GM21515 (cell line): Measurements from ENCODE around the gene GPR150.

ENCODE experiments used
- ATAC-seq: cut with Tn5 transposase; IDR thresholded peaks from one replicate; pipeline ENCODE4 v1.9.1; 2021; ENCODE audit not compliant: unreplicated experiment

The GPR150 gene

DNA sequence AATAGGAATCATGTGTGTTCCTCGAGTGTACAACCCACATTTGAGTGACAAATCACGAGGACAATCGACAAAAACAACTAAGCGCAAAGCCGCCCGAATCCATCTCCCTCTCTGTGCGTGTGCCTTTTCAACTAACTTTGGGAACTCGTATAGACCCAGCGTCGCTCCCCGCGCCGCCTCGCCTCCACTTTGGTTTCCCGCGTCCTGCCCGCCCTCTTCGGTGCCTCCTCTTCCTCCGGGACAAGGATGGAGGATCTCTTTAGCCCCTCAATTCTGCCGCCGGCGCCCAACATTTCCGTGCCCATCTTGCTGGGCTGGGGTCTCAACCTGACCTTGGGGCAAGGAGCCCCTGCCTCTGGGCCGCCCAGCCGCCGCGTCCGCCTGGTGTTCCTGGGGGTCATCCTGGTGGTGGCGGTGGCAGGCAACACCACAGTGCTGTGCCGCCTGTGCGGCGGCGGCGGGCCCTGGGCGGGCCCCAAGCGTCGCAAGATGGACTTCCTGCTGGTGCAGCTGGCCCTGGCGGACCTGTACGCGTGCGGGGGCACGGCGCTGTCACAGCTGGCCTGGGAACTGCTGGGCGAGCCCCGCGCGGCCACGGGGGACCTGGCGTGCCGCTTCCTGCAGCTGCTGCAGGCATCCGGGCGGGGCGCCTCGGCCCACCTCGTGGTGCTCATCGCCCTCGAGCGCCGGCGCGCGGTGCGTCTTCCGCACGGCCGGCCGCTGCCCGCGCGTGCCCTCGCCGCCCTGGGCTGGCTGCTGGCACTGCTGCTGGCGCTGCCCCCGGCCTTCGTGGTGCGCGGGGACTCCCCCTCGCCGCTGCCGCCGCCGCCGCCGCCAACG, at the start of gene GPR150:
Gene GPR150 (plus strand): TSS at position 58 of the 840 bp plus-strand sequence. CDS start 189 bp downstream, at position 247.
- peak; percentile 76 for ATAC-seq

DNA sequence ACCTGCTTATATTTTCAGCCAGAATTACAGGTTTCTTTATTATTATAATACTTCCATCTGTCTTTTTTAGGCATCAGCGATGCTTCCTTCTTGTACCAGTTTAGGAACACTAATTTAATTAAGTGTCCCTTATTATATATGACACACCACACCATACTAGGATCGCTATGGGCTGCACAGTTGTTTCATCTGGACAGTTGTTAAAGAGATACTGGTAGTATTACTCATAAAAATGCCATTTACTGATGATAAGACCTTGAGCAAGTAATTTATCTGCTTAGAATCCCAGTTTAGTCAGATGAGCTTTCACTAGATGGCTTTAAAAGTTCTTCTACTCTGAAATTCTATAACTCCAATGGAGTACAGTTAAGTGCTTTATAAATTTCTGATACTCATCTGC, 47.9 kb upstream of the GPR150 start:
- ATAC-seq = no peak

DNA sequence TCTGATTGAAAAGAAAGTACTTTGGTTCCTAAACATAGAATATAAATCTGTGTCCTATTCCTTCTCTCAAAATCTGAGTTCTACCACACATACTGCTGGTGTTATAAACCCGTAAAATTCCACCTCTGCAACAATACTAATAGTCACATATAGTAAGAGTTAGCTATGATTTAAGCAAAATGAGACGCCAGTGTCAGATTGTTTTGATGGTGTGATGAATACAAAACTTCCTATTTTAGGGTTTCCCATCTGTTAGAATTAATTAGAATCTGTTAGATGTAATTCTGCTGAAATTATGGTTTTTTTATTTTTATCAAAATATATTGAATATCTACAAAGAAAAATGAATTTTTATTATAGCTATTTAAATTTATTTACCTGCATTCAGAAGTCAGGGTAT, 38.3 kb upstream of the GPR150 start:
- no peak for ATAC-seq

DNA sequence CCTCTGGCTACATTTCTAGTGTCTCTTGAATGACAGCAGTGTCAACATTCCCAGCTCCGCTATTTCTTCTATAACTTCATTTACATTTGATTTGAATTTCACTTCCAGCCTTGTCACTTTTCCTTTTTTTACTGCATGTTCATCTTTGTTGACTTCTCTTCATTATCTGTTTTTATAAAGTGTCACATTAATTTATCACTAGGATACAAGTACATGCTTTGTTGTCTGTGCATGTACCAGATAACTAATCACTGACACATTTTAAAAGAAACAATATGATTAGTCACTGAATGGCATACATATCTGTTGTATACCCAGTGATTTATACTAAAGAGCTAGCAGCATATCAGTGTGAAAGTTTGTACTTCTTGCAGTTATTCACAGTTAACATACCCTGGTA, 35.9 kb upstream of the GPR150 start:
- ATAC-seq = no peak

DNA sequence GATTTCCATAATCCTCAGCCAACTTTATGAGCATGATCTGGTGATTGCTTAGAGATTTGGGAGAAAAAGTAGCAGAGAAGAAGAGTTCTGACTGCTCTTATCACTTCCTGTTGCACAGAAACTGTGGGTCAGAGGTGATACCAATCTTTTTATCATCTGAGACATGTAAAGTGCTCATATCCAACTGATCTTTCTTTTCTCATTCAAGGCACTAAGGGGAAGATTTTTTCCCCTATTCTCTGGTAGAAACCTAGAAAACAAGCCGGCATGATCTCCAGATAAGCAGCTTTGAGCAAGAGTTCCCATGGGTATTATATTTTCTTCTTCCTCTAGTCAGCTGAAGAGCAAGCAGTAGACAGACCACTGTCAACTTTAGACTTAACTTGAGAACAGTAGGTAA, 29.0 kb upstream of the GPR150 start:
- no peak for ATAC-seq

DNA sequence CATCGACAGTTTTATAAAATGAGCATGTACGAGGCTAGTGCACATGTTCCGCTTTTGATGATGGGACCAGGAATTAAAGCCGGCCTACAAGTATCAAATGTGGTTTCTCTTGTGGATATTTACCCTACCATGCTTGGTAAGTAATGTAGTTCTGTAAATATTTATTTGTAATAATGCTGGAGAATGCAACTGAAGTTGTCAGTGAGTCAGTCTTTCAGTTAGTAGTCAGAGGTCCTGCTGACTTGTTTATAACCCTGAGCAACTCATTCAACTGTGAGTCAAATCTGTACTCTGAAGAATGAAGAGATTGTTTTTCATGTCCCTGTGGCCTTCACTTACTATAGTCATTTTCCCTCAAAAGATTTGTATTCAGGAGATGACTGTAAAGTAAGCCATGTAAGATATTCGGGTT, 28.4 kb upstream of the GPR150 start:
- peak; percentile 62 for ATAC-seq

DNA sequence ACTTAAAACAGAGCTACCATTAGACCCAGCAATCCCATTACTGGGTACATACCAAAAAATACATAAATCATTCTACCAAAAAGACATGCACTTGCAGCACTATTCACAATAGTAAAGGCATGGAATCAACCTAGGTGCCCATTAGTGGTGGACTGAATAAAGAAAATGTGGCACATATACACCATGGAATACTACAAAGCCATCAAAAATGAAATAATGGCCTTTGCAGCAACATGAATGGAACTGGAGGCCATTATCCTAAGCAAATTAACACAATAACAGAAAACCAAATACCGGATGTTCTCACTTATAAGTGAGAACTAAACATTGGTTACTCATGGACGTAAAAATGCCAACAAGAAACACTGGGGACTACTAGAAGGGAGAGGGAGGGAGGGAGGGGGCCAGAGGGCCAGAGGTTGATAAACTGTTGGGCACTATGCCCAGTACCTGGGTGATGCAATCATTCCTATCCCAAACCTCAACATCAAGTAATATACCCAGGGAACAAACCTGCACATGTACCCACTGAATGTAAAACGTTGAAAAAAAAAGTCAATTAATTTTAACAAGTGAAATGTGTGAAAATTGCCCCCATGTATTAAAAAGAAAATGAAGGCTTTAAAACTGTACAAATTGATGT, 24.5 kb upstream of the GPR150 start:
- no peak for ATAC-seq

DNA sequence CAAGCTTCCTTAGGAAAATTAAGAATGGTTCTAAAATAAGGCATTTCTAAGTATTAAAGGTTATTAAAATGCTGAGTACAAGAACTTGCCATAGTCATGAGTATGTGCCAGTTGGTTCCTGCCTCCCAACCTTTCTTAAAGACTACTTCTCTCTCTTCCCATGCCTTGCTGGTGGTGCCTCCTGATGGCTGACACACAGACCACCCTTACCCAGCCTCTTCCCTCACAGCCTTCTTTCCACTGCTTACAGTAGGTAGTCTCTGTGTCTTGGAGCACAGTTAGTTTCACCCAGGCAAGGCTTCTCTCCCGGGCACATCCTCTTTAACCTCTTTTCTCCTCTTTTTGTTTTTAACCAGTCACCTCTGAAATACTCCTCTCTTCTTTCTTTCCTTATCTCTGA, 20.6 kb upstream of the GPR150 start:
- ATAC-seq = no peak

DNA sequence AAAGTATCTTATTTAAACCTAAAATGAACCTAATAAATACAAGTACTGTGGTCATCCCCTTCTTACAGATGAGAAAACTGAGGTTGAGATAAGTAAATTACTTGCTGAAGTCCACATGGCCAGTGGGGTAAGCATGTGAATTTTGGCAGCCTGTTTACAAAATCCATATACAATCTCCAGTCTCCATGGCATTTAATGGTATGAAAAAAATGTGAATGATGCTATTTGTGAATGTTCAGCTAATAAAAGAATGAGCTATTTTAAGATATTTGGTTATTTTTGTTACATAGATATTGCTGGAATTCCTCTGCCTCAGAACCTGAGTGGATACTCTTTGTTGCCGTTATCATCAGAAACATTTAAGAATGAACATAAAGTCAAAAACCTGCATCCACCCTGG, 19.3 kb upstream of the GPR150 start:
- no peak for ATAC-seq

DNA sequence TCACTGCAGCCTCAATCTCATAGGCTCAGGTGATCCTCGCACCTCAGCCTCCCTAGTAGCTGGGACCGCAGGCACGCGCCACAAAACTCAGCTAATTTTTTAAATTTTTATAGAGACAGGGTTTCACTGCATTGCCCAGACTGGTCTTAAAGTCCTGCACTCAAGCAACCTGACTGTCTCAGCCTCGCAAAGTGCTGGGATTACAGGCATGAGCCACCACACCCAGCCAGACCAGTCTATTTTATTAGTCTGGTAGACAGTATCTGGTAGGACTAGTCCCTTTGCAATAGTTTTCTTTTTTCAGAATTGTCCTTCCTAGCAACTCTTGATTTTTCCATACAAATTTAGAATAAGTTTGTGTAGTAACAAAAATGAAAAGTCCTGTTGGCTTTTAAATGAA, 14.1 kb upstream of the GPR150 start:
- no peak for ATAC-seq

DNA sequence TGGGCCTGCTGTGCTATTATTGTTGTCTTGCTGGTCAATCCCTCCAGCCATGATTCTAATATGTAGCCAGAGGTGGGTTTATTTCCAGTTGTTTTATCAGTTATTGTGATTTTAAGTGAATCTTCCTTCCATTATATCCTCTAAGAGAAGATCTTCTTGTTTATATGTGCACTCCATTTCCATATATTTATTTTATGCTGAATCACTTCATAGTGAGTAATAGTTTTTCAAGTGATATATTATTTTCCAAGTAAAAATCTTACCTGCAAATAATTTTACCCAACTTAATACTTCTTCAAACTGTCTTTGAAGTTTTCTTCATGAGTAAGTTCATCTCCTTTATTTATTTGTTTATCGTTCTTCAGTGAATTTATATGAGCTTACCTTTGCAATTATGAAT, 13.5 kb upstream of the GPR150 start:
- ATAC-seq = no peak

DNA sequence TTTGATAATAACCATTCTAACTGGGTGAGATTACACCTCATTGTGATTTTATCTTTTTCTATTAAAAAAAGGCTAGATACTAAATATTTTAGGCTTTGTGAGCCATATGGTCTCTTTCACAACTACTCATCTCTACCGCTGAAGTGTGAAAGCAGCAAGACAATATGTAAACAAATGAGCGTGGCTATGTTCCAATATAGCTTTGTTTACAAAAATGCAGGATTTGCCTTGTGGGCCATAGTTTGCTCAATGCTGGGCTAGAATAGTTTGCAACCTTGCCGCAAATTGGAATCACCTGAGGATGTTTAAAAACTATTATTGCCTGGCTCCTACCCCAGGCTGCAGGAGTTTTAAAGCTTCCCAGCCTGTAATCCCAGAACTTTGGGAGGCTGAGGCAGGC, 10.2 kb upstream of the GPR150 start:
- no peak for ATAC-seq

DNA sequence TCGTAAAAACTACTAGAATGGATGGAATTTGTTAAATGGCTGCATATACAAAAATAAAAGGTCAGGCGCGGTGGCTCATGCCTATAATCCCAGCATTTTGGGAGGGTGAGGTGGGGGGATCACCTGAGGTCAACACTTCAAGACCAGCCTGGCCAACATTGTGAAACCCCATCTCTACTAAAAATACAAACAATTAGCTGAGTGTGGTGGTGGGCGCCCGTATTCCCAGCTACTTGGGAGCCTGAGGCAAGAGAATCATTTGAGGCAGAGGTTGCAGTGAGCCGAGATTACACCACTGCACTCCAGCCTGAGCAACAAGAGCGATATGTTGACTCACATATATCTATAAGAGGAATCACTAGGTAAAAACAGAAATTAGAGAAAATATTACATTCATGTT, 9.3 kb upstream of the GPR150 start:
- no peak for ATAC-seq

DNA sequence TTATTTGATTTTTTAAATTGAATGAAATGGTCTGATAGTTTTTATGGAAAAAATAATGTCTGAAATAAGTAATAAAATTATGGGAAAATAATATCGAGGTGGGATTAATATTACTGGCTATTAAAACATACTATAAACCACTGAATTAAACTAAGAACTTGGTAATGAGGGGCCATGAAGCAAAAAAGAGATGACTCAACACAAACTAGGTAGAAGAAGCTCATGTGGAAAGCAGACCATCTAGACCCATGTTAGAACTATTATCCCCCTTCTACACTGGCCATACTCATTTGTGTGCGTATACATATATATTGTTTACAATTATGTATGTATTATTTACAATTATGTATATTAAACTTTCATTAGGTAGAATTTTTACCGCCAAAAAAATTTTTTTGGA, 8.5 kb upstream of the GPR150 start:
- no peak for ATAC-seq

DNA sequence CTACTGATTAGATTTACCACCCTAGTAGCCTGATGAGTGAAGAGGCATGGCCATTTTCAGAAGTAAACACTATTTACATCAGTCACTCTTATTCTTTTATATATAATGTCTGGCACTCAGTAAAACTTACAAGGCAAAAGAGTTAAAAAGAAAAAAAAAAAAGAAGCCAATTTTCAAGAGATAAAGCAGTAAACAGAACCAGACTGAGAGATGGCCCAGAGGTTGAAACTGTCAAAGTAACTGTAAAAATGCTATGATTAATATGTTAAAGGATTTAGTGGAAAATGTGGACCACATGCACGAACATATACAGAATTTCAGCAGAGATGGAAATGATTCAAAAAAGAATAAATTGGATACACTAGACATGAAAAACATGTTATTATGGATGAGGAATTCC, 6.4 kb upstream of the GPR150 start:
- ATAC-seq = no peak

DNA sequence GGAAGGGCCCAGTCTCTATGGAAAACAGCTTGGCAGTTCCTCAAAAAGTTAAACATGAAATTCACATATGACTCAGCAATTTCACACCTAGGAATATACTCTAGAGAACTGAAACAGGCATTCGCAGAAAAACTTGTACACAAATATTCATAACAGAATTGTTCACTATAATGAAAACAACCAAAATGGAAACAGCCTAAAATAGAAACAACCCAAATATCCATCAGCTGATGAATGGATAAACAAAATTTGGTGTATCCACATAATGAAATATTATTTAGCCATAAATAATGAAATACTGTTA, 4.8 kb upstream of the GPR150 start:
- ATAC-seq = no peak

DNA sequence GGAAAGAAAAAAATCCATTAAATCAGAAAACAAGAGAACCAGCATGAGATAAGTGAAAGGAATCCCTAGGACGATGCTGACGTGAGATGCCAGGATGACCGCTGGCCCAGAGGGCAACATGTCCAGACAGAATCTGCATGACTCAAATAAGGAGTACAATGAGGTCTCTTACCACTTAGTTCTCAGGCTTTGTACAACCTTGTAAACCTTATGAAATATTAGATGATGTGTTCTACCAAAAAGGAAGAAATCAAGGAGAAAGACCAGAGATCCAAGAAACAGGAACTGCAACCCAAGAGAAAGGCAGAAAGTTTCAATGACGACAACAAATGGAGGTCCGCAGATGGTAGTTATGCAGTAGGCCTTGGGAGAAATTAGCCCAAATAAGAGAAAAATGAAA, 2.8 kb upstream of the GPR150 start:
- ATAC-seq = no peak

DNA sequence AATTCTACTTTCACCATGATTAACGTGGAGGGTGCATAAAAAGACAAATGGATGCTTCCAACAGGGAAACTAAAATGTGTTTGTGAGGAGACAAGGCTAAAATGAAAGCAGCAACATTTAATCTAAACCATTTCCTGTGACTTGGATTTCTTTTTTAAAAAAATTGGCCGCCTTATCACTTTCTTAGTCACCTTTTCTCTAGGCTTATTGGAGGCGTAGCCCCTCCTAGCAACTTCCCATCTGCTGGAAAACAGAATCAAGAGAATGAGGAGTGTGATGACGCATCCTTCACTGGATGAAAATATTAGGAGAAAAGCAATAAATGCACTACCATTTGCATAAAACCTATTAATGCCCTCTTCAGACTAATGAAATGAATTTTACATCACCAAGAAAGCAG, 791 bp upstream of the GPR150 start:
- no peak for ATAC-seq

DNA sequence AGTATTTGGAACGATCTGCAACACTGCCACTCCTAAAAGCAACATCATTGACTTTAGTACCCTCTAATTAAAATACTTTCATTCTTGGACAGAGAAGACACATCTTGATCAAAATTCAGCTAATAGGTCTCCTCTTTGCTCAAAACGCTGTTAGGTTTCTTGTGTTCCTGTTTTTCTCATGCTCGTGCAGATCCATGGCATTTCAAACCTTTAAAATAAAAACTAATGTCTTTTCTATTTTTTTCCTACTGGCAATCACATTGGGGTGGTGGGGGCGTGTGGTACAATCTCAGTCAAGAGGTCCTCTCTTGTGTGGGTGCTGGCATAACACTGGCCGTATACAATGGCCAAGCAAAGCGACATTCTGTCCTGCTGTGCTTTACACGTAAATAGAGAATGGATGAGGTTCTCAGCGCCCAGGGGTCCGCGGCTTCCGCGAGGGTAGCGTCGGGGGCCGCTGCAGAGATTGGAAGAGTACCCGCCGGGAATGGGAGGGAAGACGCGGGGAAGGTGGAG, 315 bp upstream of the GPR150 start:
- no peak for ATAC-seq

DNA sequence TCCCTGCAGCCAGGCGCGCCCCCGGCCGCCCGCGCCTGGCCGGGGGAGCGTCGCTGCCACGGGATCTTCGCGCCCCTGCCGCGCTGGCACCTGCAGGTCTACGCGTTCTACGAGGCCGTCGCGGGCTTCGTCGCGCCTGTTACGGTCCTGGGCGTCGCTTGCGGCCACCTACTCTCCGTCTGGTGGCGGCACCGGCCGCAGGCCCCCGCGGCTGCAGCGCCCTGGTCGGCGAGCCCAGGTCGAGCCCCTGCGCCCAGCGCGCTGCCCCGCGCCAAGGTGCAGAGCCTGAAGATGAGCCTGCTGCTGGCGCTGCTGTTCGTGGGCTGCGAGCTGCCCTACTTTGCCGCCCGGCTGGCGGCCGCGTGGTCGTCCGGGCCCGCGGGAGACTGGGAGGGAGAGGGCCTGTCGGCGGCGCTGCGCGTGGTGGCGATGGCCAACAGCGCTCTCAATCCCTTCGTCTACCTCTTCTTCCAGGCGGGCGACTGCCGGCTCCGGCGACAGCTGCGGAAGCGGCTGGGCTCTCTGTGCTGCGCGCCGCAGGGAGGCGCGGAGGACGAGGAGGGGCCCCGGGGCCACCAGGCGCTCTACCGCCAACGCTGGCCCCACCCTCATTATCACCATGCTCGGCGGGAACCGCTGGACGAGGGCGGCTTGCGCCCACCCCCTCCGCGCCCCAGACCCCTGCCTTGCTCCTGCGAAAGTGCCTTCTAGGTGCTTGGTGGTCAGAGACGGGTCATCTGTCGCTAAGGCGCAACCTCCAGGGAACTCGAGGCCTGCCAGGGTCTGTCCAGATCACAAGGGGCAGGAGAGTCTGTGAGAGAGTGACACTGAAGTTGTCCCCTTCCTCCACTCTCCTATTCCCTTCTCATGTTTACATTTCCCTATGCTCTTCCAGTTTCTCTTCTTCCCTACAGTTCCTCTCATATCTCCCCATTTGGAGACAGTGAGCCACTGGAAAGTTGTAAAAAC, 1.3 kb downstream of the GPR150 start:
- ATAC-seq = peak; percentile 52

DNA sequence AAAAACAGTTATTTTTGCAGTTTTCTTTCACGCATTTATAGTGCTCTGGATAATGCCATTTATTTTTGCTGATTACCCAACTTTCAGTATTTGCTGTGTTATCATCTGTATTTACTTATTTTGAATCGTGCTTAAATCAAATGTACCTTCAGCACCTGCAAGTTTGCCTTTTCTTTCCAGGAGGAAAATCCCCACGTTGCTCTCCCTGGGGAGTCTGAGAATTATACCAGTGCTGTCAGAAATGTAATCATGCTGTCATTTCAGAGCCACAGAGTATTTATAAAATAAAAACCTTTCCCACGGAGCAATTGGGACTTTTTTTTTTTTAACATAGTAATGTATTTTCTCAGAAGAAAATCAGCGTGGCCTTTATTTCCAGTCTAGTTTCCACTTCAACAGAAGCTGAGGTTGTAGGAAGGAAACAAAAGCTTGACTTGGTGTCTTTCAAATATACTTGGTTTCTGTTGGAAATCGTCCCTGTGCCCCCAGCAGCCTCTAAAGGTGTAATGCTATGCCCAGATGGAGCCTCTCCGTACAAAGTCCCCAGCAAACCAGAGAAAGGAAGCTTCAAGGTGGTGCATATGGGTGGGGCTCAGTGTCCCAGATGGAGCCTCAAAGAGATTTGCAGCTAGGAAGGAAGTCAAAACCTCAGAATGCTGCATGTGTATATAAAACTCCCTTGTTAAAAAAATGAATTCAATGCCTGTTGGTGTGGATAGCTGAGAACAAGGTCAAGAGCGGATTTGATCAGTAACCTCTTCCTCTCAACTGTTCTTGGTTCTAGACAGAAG, 2.1 kb downstream of the GPR150 start:
- ATAC-seq = no peak
